ENCODE data around the gene DLG1.

DNA sequence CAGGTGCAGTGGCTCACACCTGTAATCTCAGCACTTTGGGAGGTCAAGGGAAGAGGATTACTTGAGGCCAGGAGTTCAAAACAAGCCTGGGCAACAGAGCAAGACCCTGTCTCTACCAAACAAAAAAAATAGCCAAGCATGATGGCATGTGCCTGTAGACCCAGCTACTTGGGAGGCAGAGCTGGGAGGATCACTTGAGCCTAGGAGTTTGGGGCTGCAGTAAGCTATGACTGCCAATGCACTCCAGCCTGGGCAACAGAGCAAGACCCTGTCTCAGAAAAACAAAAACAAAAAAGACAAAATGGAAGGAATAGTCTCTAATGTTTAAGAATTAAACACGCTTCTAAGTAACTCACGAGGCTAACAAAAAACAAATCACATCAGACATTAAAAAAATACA, 106.5 kb downstream of the DLG1 start:
- TF ChIP-seq, protein P1, sequence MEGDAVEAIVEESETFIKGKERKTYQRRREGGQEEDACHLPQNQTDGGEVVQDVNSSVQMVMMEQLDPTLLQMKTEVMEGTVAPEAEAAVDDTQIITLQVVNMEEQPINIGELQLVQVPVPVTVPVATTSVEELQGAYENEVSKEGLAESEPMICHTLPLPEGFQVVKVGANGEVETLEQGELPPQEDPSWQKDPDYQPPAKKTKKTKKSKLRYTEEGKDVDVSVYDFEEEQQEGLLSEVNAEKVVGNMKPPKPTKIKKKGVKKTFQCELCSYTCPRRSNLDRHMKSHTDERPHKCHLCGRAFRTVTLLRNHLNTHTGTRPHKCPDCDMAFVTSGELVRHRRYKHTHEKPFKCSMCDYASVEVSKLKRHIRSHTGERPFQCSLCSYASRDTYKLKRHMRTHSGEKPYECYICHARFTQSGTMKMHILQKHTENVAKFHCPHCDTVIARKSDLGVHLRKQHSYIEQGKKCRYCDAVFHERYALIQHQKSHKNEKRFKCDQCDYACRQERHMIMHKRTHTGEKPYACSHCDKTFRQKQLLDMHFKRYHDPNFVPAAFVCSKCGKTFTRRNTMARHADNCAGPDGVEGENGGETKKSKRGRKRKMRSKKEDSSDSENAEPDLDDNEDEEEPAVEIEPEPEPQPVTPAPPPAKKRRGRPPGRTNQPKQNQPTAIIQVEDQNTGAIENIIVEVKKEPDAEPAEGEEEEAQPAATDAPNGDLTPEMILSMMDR (IDR thresholded peaks at IDR 0.05) = no peak
- TF ChIP-seq POLR2A (IDR thresholded peaks at IDR 0.05) = no peak
- no peak for TF ChIP-seq POLR2AphosphoS5 (IDR thresholded peaks at IDR 0.05)
